Measurements from ENCODE around the gene D2HGDH. TPM values are rescaled to one million over a fixed set of nuclear protein-coding genes. Genes with fewer than 3 reads are reported as not detected.

The D2HGDH gene
- total and polyA plus RNA-seq, 2 of the 13 experiments (the other 11 are each of a cell fraction or from before 2014, with no cell fraction given) = 19.2 to 20.3 TPM

DNA sequence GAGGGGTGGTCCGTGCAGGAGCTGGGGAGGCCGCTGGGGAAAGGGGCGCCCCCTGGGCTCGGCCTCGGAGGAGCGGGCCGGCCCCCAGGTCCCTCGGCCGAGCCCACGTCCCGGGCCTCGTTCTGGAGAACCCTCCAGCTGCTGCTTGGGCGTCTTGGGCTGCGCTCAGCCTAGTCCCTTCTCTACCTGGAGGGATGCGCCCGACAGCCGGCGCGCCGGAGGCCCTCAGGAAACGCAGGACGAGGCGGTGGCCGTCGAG, 293 bp upstream of the D2HGDH start (continued):
- TF ChIP-seq REST (IDR thresholded peaks at IDR 0.05; ENCODE audit: borderline replicate concordance in 1 of 2, low read depth in 1 of 2, low read length in 2 of 2) = no peak
- TF ChIP-seq, protein P1, sequence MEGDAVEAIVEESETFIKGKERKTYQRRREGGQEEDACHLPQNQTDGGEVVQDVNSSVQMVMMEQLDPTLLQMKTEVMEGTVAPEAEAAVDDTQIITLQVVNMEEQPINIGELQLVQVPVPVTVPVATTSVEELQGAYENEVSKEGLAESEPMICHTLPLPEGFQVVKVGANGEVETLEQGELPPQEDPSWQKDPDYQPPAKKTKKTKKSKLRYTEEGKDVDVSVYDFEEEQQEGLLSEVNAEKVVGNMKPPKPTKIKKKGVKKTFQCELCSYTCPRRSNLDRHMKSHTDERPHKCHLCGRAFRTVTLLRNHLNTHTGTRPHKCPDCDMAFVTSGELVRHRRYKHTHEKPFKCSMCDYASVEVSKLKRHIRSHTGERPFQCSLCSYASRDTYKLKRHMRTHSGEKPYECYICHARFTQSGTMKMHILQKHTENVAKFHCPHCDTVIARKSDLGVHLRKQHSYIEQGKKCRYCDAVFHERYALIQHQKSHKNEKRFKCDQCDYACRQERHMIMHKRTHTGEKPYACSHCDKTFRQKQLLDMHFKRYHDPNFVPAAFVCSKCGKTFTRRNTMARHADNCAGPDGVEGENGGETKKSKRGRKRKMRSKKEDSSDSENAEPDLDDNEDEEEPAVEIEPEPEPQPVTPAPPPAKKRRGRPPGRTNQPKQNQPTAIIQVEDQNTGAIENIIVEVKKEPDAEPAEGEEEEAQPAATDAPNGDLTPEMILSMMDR (CRISPR knock-in tag; IDR thresholded peaks at IDR 0.05) = peak; percentile 58
- no peak for TF ChIP-seq ZNF503 (CRISPR knock-in tag; IDR thresholded peaks at IDR 0.05)
- TF ChIP-seq HCFC1 (IDR thresholded peaks at IDR 0.05; ENCODE audit: low read depth, low read length) = no peak
- TF ChIP-seq SALL2 (CRISPR knock-in tag; IDR thresholded peaks at IDR 0.05) = no peak
- no peak for TF ChIP-seq ZNF496 (CRISPR knock-in tag; IDR thresholded peaks at IDR 0.05; ENCODE audit: insufficient replicate concordance)
- no peak for TF ChIP-seq REXO4 (CRISPR knock-in tag; IDR thresholded peaks at IDR 0.05; ENCODE audit: borderline replicate concordance)
- no peak for TF ChIP-seq ZMYM3 (CRISPR knock-in tag; IDR thresholded peaks at IDR 0.05)
- TF ChIP-seq PHF5A (CRISPR knock-in tag; IDR thresholded peaks at IDR 0.05; ENCODE audit: low read depth, unreplicated experiment) = no peak
- TF ChIP-seq THAP11 (CRISPR knock-in tag; IDR thresholded peaks at IDR 0.05) = no peak
- TF ChIP-seq PTBP1 (IDR thresholded peaks at IDR 0.05; ENCODE audit: low read depth, low read length, poor library complexity, severe bottlenecking) = no peak
- TF ChIP-seq TRIM24 (CRISPR knock-in tag; IDR thresholded peaks at IDR 0.05) = no peak
- no peak for TF ChIP-seq NCOA2 (CRISPR knock-in tag; IDR thresholded peaks at IDR 0.05)
- TF ChIP-seq FOXK1 (CRISPR knock-in tag; IDR thresholded peaks at IDR 0.05; ENCODE audit: borderline replicate concordance, low read depth) = 0 out of 2 replicates have a peak, but pooled peaks have one; percentile 2
- TF ChIP-seq ZBTB4 (CRISPR knock-in tag; IDR thresholded peaks at IDR 0.05; ENCODE audit: borderline replicate concordance) = no peak
- TF ChIP-seq ZEB1 (IDR thresholded peaks at IDR 0.05; ENCODE audit: insufficient replicate concordance, low read depth) = peak; percentile 22
- TF ChIP-seq, protein P2, sequence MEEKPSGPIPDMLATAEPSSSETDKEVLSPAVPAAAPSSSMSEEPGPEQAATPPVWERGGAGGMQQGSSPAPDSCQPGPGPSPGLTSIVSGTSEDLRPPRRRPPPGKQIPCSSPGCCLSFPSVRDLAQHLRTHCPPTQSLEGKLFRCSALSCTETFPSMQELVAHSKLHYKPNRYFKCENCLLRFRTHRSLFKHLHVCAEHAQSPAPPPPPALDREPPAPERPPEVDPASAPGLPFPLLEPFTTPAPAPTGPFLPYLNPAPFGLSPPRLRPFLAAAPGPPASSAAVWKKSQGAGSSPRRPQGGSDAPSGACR (CRISPR knock-in tag; IDR thresholded peaks at IDR 0.05) = no peak
- no peak for TF ChIP-seq HOXA9 (CRISPR knock-in tag; IDR thresholded peaks at IDR 0.05; ENCODE audit: borderline replicate concordance)
- TF ChIP-seq ZNF225 (CRISPR knock-in tag; IDR thresholded peaks at IDR 0.05) = no peak
- no peak for TF ChIP-seq ATM (IDR thresholded peaks at IDR 0.05; ENCODE audit: borderline replicate concordance)

All from HepG2 (cell line).